Measurements from ENCODE around the gene NUDT2. TPM values are rescaled to one million over a fixed set of nuclear protein-coding genes. Genes with fewer than 3 reads are reported as not detected.
"Not testable (repeated sequence)": the region's sequence is repeated elsewhere in the genome, so short reads cannot be mapped to it uniquely, and the experiment has no call there.

NUDT2 gene
- total RNA-seq, 1 donor from 2014 or later, result 19.7 TPM

DNA sequence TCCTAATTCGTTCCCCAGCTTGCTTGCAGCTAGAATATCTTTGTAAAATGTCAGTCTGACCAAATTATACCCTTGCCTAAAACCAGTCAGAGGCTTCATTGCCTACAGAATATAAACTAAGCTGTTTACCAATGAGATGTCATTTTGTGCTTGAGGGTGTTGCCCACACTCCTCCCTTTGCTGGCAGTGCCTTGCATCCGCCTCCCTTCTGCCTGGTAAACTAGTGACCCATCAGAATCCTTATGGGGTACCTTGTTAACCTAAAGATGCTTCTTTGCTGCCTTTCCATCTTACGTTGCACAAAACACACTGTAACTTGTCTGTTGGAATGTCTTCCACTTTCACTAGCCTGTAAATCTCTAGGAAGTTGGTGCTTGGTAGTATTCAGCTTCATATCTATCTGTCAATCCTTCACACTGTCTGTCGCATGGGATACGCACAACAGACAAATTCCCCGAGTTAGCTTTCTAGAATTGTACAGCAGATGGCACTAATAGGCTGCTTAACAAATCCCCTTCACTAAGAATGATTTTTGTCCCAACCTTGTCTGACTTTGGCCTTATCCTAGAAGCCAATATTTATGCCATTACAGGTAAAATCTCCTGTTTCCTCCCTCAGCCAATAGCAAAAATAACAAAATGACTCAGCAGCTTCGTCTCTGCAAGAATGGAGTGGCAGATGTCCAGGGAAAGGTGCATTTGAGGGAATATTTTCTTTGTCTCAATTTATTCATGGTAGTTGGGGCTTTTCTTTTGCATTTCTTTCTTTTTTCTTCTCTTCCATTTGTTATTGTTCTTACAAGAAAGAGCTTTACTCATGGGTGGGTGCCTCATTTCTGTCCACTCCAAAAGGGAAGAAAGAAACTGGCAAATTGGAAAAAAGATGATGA, 3.0 kb downstream of the NUDT2 start:
- no peak for ATAC-seq
- no peak for DNase-seq (ENCODE audit: missing footprints)
- intact Hi-C loops (cut with DNase I), result loop anchor here (1.0 to 5.0 kb wide), 3 partner anchors 47 to 270 kb away; no protein-coding TSS in a partner anchor

GRCh38 chr9:34333836-34334235, 4.5 kb downstream of the NUDT2 start:
- intact Hi-C loops (cut with DNase I), result loop anchor here (5.0 kb wide), 1 partner anchor 268 kb away; no protein-coding TSS in a partner anchor
- no peak for ATAC-seq
- DNase-seq (ENCODE audit: missing footprints), result no peak

DNA sequence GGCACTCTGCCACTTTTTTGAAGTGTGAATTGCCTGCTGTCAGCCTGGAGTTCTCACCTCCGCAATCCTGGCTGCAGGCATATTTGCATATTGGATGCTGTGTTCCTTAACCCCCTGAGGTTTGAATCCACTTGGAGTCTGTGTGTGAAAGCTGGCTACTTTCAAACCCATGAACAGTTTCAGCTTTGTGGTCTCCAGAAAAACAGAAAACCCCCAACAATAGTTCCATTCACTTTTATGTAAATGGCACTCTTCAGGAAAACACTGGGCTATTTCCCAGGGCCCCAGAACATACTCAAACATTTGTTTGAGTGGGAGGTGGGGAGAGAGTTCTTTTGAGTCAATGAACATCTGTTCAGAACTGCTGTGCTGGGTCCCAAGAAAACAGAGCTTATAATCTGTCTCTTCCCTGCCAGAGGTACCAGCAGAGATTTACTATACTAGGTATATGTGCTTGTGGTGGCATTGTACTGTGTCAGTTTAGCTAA, 5.0 kb downstream of the NUDT2 start:
- intact Hi-C loops (cut with DNase I), result loop anchor here (5.0 kb wide), 1 partner anchor 268 kb away; no protein-coding TSS in a partner anchor
- ATAC-seq, result peak; percentile 29
- DNase-seq (ENCODE audit: missing footprints), result no peak

GRCh38 chr9:34334916-34335315, 5.5 kb downstream of the NUDT2 start:
- ATAC-seq (no peak), DNase-seq (ENCODE audit: missing footprints) (no peak)
- intact Hi-C loops (cut with DNase I), result loop anchor here (5.0 kb wide), 1 partner anchor 267 kb away; no protein-coding TSS in a partner anchor

- DNase-seq (ENCODE audit: missing footprints), result no peak
- intact Hi-C loops (cut with DNase I), result no loop called here
- no peak for ATAC-seq
Measured at GRCh38 chr9:34335376-34335775, 6.0 kb downstream of the NUDT2 start.

DNA sequence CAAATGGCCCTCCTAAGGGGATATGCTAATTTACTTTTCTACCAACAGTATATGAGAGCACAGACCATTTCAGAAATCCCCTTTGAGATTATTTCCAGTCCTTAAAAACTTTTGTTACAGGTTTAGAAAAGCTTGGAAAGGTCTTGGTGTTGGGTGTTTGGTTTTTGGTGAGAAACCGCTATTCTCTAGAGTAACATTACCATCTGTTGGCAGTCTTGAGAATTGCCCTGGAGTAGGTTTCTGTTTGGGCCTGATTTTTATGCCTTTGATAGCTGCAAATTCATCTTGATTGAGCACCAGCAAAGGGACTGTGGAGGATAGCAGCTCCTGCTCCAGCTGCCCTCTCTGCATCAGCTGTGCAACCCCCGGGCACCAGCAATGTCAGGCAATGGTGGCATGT, 8.0 kb downstream of the NUDT2 start:
- ATAC-seq, result no peak
- intact Hi-C loops (cut with DNase I), result no loop called here
- DNase-seq (ENCODE audit: missing footprints), result no peak

GRCh38 chr9:34338079-34338478, 8.7 kb downstream of the NUDT2 start:
- DNase-seq (ENCODE audit: missing footprints); ATAC-seq: not testable (repeated sequence)

DNA sequence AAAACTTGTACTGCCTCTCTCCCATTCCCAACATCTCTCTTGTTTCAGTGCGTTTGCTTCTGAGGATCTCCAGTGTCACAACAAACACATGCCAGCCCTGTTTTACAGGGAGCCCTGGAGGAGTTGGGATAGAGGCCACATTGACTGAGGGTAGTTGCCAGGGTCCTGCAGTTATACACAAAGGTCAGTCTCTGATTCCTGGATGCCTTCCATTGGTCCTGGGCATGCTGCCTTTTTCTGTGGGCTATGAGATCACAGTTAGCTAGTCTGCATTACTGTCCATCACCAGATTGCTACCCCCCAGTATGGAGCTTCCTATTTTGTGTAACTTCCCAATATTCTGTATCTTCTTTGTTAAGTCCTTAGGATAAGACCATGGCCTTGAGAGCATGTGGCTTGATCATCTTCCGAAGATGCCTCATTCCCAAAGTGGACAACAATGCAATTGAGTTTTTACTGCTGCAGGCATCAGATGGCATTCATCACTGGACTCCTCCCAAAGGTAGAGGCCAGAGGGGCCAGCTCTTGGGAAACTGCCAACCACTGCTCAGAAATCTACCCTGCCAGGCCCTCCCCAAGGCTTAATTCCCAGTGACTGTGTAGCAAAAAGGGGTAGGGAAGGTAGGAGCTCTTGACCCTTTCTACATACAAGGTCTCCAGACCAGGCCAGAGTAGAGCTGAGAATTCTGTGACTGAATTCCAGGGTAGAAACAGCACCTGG, 9.5 kb downstream of the NUDT2 start:
- DNase-seq (ENCODE audit: missing footprints), result no peak
- intact Hi-C loops (cut with DNase I), result no loop called here
- no peak for ATAC-seq

More at GRCh38 chr9:34338079-34338478, 8.7 kb downstream of the NUDT2 start:
- intact Hi-C loops (cut with DNase I), result not testable (repeated sequence)

- intact Hi-C loops (cut with DNase I), result loop anchor here (2.0 kb wide), 1 partner anchor 35 kb away; the partner anchor contains the start of gene MYORG
- DNase-seq (ENCODE audit: missing footprints), result no peak
- ATAC-seq, result peak; percentile 54
Measured at GRCh38 chr9:34341659-34342295, 12.4 kb downstream of the NUDT2 start.

- DNase-seq (ENCODE audit: missing footprints) (peak; percentile 77), ATAC-seq (peak; percentile 84)
- intact Hi-C loops (cut with DNase I), result loop anchor here (2.0 kb wide), 1 partner anchor 34 kb away; the partner anchor contains the start of gene MYORG
Measured at GRCh38 chr9:34343090-34343489, 13.7 kb downstream of the NUDT2 start.

DNA sequence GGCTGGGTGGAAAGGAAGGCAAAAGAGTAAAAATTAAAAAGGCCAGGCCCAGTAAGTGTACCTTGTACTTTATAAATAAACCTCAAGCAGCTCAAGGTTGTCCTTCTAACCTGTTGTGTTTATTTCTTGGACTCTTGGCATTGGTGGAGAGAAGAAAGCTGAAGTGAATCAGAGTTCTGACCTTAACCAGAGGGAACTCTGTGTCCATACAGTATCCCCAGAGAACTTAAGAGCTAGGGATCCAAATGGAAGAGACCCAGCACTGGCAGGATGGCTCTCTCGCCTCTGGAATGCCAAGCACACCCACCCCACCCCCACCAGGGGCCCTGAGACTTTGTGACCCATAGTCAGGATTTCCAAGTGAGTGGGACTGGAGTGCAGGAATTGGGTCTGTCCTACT, 14.2 kb downstream of the NUDT2 start:
- intact Hi-C loops (cut with DNase I), result loop anchor here (2.0 kb wide), 1 partner anchor 33 kb away; the partner anchor contains the start of gene MYORG
- peak; percentile 14 for ATAC-seq
- no peak for DNase-seq (ENCODE audit: missing footprints)

GRCh38 chr9:34346873-34347799, 17.8 kb downstream of the NUDT2 start:
- DNase-seq (ENCODE audit: missing footprints) (no peak), ATAC-seq (no peak)
- intact Hi-C loops (cut with DNase I), result no loop called here

DNA sequence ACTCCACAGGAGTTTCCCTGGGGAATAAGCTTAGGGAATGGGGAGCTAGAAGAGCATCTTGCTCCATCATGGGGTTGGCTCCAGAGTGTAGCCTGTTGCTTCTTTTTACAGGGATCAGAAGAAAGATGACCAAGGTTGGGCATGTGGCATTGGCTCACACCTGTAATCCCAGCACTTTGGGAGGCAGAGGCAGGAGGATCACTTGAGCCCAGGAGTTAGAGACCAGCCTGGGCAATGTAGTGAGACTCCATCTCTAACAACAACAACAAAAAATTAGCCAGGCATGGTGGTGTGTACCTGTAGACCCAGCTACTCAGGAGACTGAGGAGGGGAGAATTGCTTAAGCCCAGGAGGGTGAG, 18.4 kb downstream of the NUDT2 start:
- no peak for ATAC-seq
- DNase-seq (ENCODE audit: missing footprints), result no peak
- intact Hi-C loops (cut with DNase I), result no loop called here

DNA sequence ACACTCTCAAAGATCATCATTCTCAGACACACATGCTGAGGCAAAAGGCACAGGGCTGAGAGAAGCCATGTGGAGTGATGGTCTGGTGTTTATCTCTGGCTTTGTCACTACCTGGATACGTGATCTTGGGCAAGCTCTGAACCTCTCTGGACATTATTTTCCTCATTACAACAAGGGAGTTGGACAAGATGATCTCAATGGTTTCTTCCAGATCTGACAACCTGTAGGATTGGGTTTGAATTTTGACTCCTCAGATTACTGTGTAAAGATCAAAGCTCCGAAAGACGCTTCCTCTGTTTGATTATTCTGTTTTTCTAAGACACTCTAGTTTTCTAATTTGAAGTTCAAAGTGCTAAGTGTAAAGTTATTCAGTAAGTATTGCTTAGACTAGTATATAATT, 20.0 kb downstream of the NUDT2 start:
- intact Hi-C loops (cut with DNase I), result no loop called here
- no peak for ATAC-seq
- DNase-seq (ENCODE audit: missing footprints), result no peak

DNA sequence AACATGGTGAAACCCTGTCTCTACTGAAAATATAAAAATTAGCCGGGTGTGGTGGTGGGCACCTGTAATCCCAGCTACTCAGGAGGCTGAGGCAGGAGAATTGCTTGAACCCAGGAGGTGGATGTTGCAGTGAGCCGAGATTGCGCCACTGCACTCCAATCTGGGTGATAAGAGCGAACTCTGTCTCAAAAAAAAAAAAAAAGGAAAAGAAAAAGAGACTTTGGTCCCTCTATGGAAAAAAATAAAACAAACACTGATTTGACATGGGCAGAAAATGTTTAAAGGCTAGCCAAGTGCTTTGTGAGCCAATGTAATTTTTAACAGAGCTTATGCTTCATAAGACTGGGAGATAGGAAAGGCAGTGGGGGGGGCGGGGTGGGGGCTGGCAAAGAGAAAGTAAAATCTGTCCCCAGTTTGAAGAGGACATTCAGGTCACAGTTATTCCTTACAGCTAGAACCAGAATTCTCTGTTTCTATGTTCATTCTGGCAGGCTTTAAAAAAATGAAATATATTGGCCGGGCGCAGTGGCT, 22.8 kb downstream of the NUDT2 start:
- DNase-seq (ENCODE audit: missing footprints); ATAC-seq; intact Hi-C loops (cut with DNase I): not testable (repeated sequence)

DNA sequence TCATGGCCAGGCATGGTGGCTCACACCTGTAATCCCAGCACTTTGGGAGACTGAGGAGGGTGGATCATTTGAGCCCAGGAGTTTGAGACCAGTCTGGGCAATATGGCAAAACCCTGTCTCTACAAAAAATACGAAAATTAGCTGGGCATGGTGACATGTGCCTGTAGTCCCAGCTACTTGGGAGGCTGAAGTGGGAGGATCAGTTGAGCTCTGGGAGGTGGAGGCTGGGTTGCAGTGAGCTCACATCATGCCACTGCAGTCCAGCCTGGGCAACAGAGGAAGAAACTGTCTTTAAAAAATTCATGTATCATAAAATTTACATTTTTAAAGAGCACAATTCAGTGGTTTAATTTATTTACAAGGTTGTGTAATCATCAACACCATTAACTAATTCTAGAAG, 23.6 kb downstream of the NUDT2 start:
- ATAC-seq; DNase-seq (ENCODE audit: missing footprints); intact Hi-C loops (cut with DNase I): not testable (repeated sequence)

- ATAC-seq, result no peak
- no peak for DNase-seq (ENCODE audit: missing footprints)
- intact Hi-C loops (cut with DNase I), result no loop called here
Measured at GRCh38 chr9:34362614-34363214, 33.3 kb downstream of the NUDT2 start.
